CD4-positive, alpha-beta T cell (primary cell): ENCODE data around the gene AOAH. TPM values are rescaled to one million over a fixed set of nuclear protein-coding genes. Genes with fewer than 3 reads are reported as not detected.
A peak's percentile ranks its signal among the peaks of the same experiment; 100 is the strongest.

Source experiments
- ATAC-seq: fragments of 200-7000 bp; cut with Tn5 transposase; one replicate; pipeline ENCODE4 v1.10.0; 2022; ENCODE audit warnings: mild to moderate bottlenecking; ENCODE audit not compliant: poor library complexity
- CTCF ChIA-PET: fragments of 350-600 bp; sonication (Branson Sonifier 250); formaldehyde crosslinking; loops from one replicate; lab custom pipeline; 2021; ENCODE audit warnings: antibody characterized with exemption, inconsistent platforms; lab: Charles Lee
- POLR2A ChIA-PET: fragments of 350-600 bp; sonication (Branson Sonifier 250); formaldehyde crosslinking; loops from one replicate; lab custom pipeline; 2021; ENCODE audit warnings: antibody characterized with exemption, inconsistent platforms; lab: Charles Lee
- DNase-seq, 14 experiments: peaks; one replicate each; pipeline ENCODE4 v3.0.0-alpha.2; 2013 to 2020; ENCODE audit warnings: mixed read lengths in 2 of 14
- H3K27ac ChIP-seq, 2 donors: one replicate each; pipeline versions ENCODE4 v1.5.1 to v1.7.0; 2013; ENCODE audit warnings: low read length in 2 of 2, low read depth in 1 of 2, mild to moderate bottlenecking in 1 of 2
- H3K27me3 ChIP-seq, 2 experiments: 1 replicate in 1 of 2; 2 replicates in 1 of 2; pipeline versions ENCODE4 v1.6.1 to v1.7.0; 2013; ENCODE audit warnings: low read length in 2 of 2, control low read depth in 1 of 2, mild to moderate bottlenecking in 1 of 2, moderate library complexity in 1 of 2; ENCODE audit not compliant: insufficient read depth in 2 of 2, control insufficient read depth in 1 of 2
- H3K36me3 ChIP-seq: one replicate; pipeline ENCODE4 v1.6.1; 2013; ENCODE audit warnings: low read length, control low read depth; ENCODE audit not compliant: insufficient read depth
- H3K4me1 ChIP-seq: one replicate; pipeline ENCODE4 v1.6.1; 2013; ENCODE audit warnings: low read length, control low read depth; ENCODE audit not compliant: insufficient read depth
- H3K4me3 ChIP-seq: one replicate; pipeline ENCODE4 v1.5.1; 2013; ENCODE audit warnings: mild to moderate bottlenecking, low read length, moderate library complexity
- H3K9me3 ChIP-seq, 2 experiments: 1 replicate in 1 of 2; 2 replicates in 1 of 2; pipeline versions ENCODE4 v1.6.1 to v1.7.0; 2013; ENCODE audit warnings: low read length in 2 of 2, mild to moderate bottlenecking in 2 of 2, control low read depth in 1 of 2, moderate library complexity in 1 of 2; ENCODE audit not compliant: control insufficient read depth in 1 of 2, insufficient read depth in 1 of 2
- H3K27ac Mint-ChIP-seq: one replicate; pipeline ENCODE4 v1.8.0; 2020; ENCODE audit warnings: mixed read lengths
- H3K27me3 Mint-ChIP-seq: one replicate; pipeline ENCODE4 v1.8.0; 2021; ENCODE audit warnings: mixed read lengths
- H3K36me3 Mint-ChIP-seq: one replicate; pipeline ENCODE4 v1.8.0; 2021; ENCODE audit warnings: low read depth, mixed read lengths
- H3K4me1 Mint-ChIP-seq: one replicate; pipeline ENCODE4 v1.8.0; 2021; ENCODE audit warnings: low read depth, mixed read lengths
- H3K4me3 Mint-ChIP-seq: one replicate; pipeline ENCODE4 v1.8.0; 2020; ENCODE audit warnings: mild to moderate bottlenecking, mixed read lengths
- H3K9me3 Mint-ChIP-seq: one replicate; pipeline ENCODE4 v1.8.0; 2020; ENCODE audit warnings: mixed read lengths
- CTCF ChIP-seq: fragments of 200-600 bp; IDR thresholded peaks from one replicate; pipeline ENCODE4 v1.8.0; 2022; ENCODE audit warnings: antibody characterized with exemption, mild to moderate bottlenecking
- intact Hi-C, 2 experiments: fragments of 100-400 bp; cut with DNase I in 1 of 2; cut with micrococcal nuclease in 1 of 2; formaldehyde crosslinking; loops; one replicate each; pipeline versions ENCODE4 v1.15.1 to v1.9.0; 2023 to 2025; cut with DNase I, micrococcal nuclease
- total RNA-seq, 174 experiments: library from RNA in 2 of 174; stranded (reverse) in 2 of 174; gene quantifications; one replicate each; pipeline ENCODE4 v1.2.3 and lab custom pipeline; 2021 to 2026

Gene AOAH
- total RNA-seq, 2 experiments from 2014 or later, result 27.5 to 30.3 TPM

GRCh38 chr7:36764929-36765328, 40.6 kb upstream of the AOAH start:
- Mint-ChIP-seq H3K9me3 (no peaks in the 10 kb centered on the region), H3K4me3 (no peak overlapping the region), H3K4me1 (peaks cover 39% of the 10 kb centered on the region), H3K27ac (peak overlapping the region; percentile 62), H3K27me3 (no peaks in the 10 kb centered on the region), H3K36me3 (no peaks in the 10 kb centered on the region)
- no peaks in the 10 kb centered on the region for H3K9me3 ChIP-seq
- H3K27me3 ChIP-seq, result no peaks in the 10 kb centered on the region
- H3K4me1 ChIP-seq, result no peaks in the 10 kb centered on the region
- no peak overlapping the region for H3K4me3 ChIP-seq
- intact Hi-C loops, result no loop called here
- H3K27ac ChIP-seq, result no peak overlapping the region
- ChIA-PET POLR2A (interaction anchor here (1.2 to 1.8 kb wide), 3 partner anchors 11 to 13 kb away, joined by 4 to 5 read pairs (median 4); no protein-coding TSS in a partner anchor), CTCF (interaction anchor here (0.6 to 1.3 kb wide), 3 partner anchors 11 to 217 kb away, joined by 3 read pairs; no protein-coding TSS in a partner anchor)
- no peaks in the 10 kb centered on the region for H3K36me3 ChIP-seq
- TF ChIP-seq CTCF, result no peak
- ATAC-seq (peak; percentile 55), DNase-seq (no peak)

GRCh38 chr7:36763132-36763816, 39.0 kb upstream of the AOAH start:
- Histone ChIP-seq H3K36me3 (no peaks in the 10 kb centered on the region), H3K4me3 (no peak overlapping the region), H3K9me3 (no peaks in the 10 kb centered on the region), H3K27me3 (no peaks in the 10 kb centered on the region), H3K27ac (no peak overlapping the region), H3K4me1 (no peaks in the 10 kb centered on the region)
- no peak for TF ChIP-seq CTCF
- ChIA-PET CTCF (interaction anchor here (1.4 kb wide), 1 partner anchor 10 kb away, joined by 3 read pairs; no protein-coding TSS in a partner anchor), POLR2A (interaction anchor here (1.8 kb wide), 1 partner anchor 13 kb away, joined by 5 read pairs; no protein-coding TSS in a partner anchor)
- Mint-ChIP-seq H3K4me3 (no peak overlapping the region), H3K4me1 (peaks cover 39% of the 10 kb centered on the region), H3K27me3 (no peaks in the 10 kb centered on the region), H3K36me3 (no peaks in the 10 kb centered on the region), H3K27ac (no peak overlapping the region), H3K9me3 (no peaks in the 10 kb centered on the region)
- intact Hi-C loops, result no loop called here
- DNase-seq, result no peak
- no peak for ATAC-seq

- intact Hi-C loops, result no loop called here
- no peaks in the 10 kb centered on the region for H3K4me1 ChIP-seq
- Mint-ChIP-seq H3K27ac (no peak overlapping the region), H3K27me3 (no peaks in the 10 kb centered on the region), H3K4me3 (no peak overlapping the region), H3K4me1 (peaks cover 39% of the 10 kb centered on the region), H3K36me3 (no peaks in the 10 kb centered on the region), H3K9me3 (no peaks in the 10 kb centered on the region)
- POLR2A ChIA-PET, result interaction anchor here (0.5 to 1.6 kb wide), 2 partner anchors 15 kb away, joined by 3 to 4 read pairs; no protein-coding TSS in a partner anchor
- H3K36me3 ChIP-seq, result no peaks in the 10 kb centered on the region
- no peak for ATAC-seq
- TF ChIP-seq CTCF, result no peak
- H3K27me3 ChIP-seq, result no peaks in the 10 kb centered on the region
- no peak overlapping the region for H3K4me3 ChIP-seq
- no peak overlapping the region for H3K27ac ChIP-seq
- DNase-seq, result no peak
- H3K9me3 ChIP-seq, result no peaks in the 10 kb centered on the region
- CTCF ChIA-PET, result interaction anchor here (1.4 kb wide), 1 partner anchor 11 kb away, joined by 3 read pairs; no protein-coding TSS in a partner anchor
Measured at GRCh38 chr7:36762394-36762793, 38.1 kb upstream of the AOAH start.
